Small intestine (tissue), 7 donors: Measurements from ENCODE around the gene TUBA1A. TPM values are rescaled to one million over a fixed set of nuclear protein-coding genes. Genes with fewer than 3 reads are reported as not detected.
A peak's percentile ranks its signal among the peaks of the same experiment; 100 is the strongest.
"Not testable (repeated sequence)": the region's sequence is repeated elsewhere in the genome, so short reads cannot be mapped to it uniquely, and the experiment has no call there.

Source experiments
- DNase-seq, 2 donors: peaks; one replicate each; pipeline versions ENCODE4 v3.0.0 to v3.0.0-alpha.2; 2013
- FAIRE-seq: peaks from 2 replicates; lab custom pipeline; 2012; peaks lifted over from hg19 to GRCh38; lab: Jason Lieb, UNC
- H3K27ac ChIP-seq, 3 donors: one replicate each; pipeline ENCODE4 v1.5.1; 2013; ENCODE audit warnings: low read length in 2 of 3, mild to moderate bottlenecking in 2 of 3, control low read depth in 1 of 3, inconsistent platforms in 1 of 3, low read depth in 1 of 3, moderate library complexity in 1 of 3
- H3K27me3 ChIP-seq, 3 donors: one replicate each; pipeline ENCODE4 v1.6.1; 2013; ENCODE audit warnings: low read length in 3 of 3, inconsistent platforms in 1 of 3; ENCODE audit not compliant: control insufficient read depth in 3 of 3, insufficient read depth in 3 of 3
- H3K36me3 ChIP-seq, 3 donors: one replicate each; pipeline ENCODE4 v1.6.1; 2013; ENCODE audit warnings: low read length in 3 of 3, inconsistent platforms in 1 of 3, low read depth in 1 of 3, mild to moderate bottlenecking in 1 of 3, moderate library complexity in 1 of 3; ENCODE audit not compliant: control insufficient read depth in 3 of 3, insufficient read depth in 2 of 3
- H3K4me1 ChIP-seq, 3 donors: one replicate each; pipeline ENCODE4 v1.6.1; 2013; ENCODE audit warnings: low read length in 2 of 3, inconsistent platforms in 1 of 3, low read depth in 1 of 3, mild to moderate bottlenecking in 1 of 3, moderate library complexity in 1 of 3; ENCODE audit not compliant: control insufficient read depth in 3 of 3, insufficient read depth in 2 of 3
- H3K4me3 ChIP-seq, 3 donors: one replicate each; pipeline ENCODE4 v1.5.1; 2013; ENCODE audit warnings: low read length in 3 of 3, control low read depth in 1 of 3, inconsistent platforms in 1 of 3, low read depth in 1 of 3, mild to moderate bottlenecking in 1 of 3, moderate library complexity in 1 of 3
- H3K9me3 ChIP-seq, 2 donors: one replicate each; pipeline ENCODE4 v1.6.1; 2013; ENCODE audit warnings: low read depth in 1 of 2, low read length in 1 of 2; ENCODE audit not compliant: control insufficient read depth in 2 of 2, insufficient read depth in 1 of 2
- WGBS, 3 donors: extraction: QIAGEN DNeasy Blood & Tissue Kit; methylation state at CpG; one replicate each; pipeline ENCODE4 v1.1.7; 2013; 5-methylcytosine and 5-hydroxymethylcytosine counted together
- polyA plus RNA-seq, 4 donors: library from polyadenylated mRNA; stranded (reverse) in 3 of 4; unstranded in 1 of 4; fragments of 200-250 nt in 3 of 4; fragments of 120-200 nt in 1 of 4; gene quantifications; one replicate each; pipeline versions ENCODE4 v1.2.1 to v1.2.3, GENCODE V29; 2013
- donor health status: healthy with polysubstance abuse.
- donor health status: control.
- donor health status: control.
- donor health status: Bipolar disorder and iron deficiency.
- donor health status: healthy.

TUBA1A gene
- polyA plus RNA-seq, 4 donors, result 9.8 to 158 (median 73.6) TPM

- Histone ChIP-seq H3K27ac (no peak overlapping the region), H3K36me3 (no peaks in the 10 kb centered on the region), H3K27me3 (no peaks in the 10 kb centered on the region), H3K4me1 (peaks cover 0 to 5% (median 0%) of the 10 kb centered on the region in 3 donors), H3K4me3 (no peak overlapping the region), H3K9me3 (no peaks in the 10 kb centered on the region)
- WGBS, 3 donors, result 66 to 73% (median 71%) methylated on average over 5 of the region's 5 CpGs
- no peak for FAIRE-seq
- DNase-seq, result no peak
These were observed 8.4 kb upstream of the TUBA1A start for GRCh38 chr12:49197256-49197655.

GRCh38 chr12:49195736-49196135 is 6.9 kb upstream of the TUBA1A start:
- no peak overlapping the region for H3K27ac ChIP-seq
- no peak for FAIRE-seq

DNA sequence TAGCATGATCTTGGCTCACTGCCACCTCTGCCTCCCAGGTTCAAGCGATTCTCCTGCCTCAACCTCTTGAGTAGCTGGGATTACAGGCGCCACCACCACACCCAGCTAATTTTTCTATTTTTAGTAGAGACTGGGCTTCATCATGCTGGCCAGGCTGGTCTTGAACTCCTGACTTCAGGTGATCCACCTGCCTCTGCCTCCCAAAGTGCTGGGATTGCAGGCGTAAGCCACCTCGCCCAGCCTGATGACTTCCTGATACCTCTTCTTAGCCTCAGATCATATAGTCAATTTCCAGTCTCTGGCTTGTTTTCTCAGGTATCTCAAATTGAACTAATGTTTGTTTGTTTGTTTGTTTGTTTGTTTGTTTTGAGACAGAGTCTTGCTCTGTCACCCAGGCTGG is 4.9 kb upstream of the TUBA1A start:
- not testable (repeated sequence) for H3K36me3 ChIP-seq, FAIRE-seq, H3K4me3 ChIP-seq, H3K27me3 ChIP-seq, H3K27ac ChIP-seq, DNase-seq, H3K4me1 ChIP-seq, H3K9me3 ChIP-seq
- WGBS, 3 donors, result 83 to 95% (median 88%) methylated on average over 4 of the region's 4 CpGs

More at GRCh38 chr12:49195736-49196135, 6.9 kb upstream of the TUBA1A start:
- H3K27me3 ChIP-seq, result no peaks in the 10 kb centered on the region
- H3K9me3 ChIP-seq, result no peaks in the 10 kb centered on the region
- no peaks in the 10 kb centered on the region for H3K4me1 ChIP-seq
- H3K36me3 ChIP-seq, result no peaks in the 10 kb centered on the region
- DNase-seq, result no peak
- no peak overlapping the region for H3K4me3 ChIP-seq
- WGBS, 3 donors, result 75 to 82% (median 78%) methylated on average over 3 of the region's 3 CpGs

- not testable (repeated sequence) for DNase-seq, H3K4me3 ChIP-seq, H3K36me3 ChIP-seq, H3K9me3 ChIP-seq, H3K27ac ChIP-seq, H3K4me1 ChIP-seq, FAIRE-seq
- 92 to 93% (median 92%) methylated on average over 6 of the region's 6 CpGs for WGBS, 3 donors
- H3K27me3 ChIP-seq, result peaks cover 0 to 17% (median 0%) of the 10 kb centered on the region in 3 donors
These were observed 2.6 kb upstream of the TUBA1A start for GRCh38 chr12:49191498-49191897.

DNA sequence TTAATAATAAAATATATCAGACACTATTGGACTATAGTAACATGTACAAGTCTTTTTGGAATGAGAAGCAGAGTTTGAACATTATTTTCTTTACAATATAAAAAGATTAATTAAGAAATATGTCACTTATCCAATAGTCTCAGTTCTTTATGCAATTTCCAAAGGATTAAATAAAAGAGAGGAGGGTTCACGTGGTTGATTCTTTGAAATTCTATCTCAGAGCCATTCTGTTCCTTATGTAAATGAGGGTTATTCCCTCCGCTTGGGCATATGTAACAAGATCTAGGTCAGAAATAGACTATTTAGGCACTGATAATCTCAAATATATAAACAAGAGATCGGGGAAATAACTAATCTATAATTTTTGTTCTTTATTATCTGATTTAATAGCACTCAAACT is 2.1 kb upstream of the TUBA1A start:
- no peak for FAIRE-seq
- no peak for DNase-seq
- peaks cover 0 to 17% (median 0%) of the 10 kb centered on the region in 3 donors for H3K27me3 ChIP-seq
- H3K36me3 ChIP-seq, result peaks cover 0 to 6% (median 0%) of the 10 kb centered on the region in 3 donors
- WGBS, 3 donors, result 68 to 82% (median 70%) methylated on average over 3 of the region's 3 CpGs
- H3K4me1 ChIP-seq, result no peaks in the 10 kb centered on the region
- H3K9me3 ChIP-seq, result no peaks in the 10 kb centered on the region
- H3K27ac ChIP-seq, result no peak overlapping the region
- H3K4me3 ChIP-seq, result no peak overlapping the region

- no peak for DNase-seq
- 53 to 79% (median 74%) methylated on average over 12 of the region's 12 CpGs for WGBS, 3 donors
These were observed 1.1 kb upstream of the TUBA1A start for GRCh38 chr12:49189731-49190716.

DNA sequence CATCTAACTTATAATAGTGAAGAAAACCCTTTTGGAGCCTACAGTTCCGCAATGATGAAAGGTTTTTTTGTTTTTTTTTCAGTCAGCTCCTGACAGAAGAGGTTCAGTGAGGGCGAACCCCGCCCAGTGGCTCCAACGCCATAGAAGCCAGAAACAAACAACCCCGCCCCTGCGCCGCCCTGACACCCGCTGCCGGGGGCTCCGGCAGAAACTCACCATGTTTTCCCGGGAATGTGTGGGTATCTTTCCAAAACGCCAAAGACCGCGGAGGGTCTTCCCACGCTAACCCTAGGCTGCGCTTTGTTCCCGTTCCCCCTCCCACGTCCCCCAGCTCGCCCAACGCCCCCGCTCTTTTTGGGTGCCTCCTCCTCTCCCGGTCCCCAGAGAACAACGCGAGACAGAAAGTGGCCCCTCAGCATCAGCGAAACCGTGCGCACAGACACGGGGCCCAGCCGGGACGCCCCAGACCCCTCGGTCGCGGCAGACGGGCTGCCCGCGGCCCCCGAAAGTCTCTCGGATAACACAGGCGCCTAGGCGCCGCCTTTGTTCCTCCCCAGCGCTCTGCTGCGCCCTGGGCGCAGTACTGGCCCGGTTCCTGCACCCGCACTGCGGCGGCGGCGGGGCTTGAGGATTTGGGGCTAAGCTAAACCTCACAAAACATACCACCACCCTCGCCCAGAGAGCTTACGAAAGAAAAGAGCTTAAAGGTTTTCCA is 522 bp downstream of the TUBA1A start:
- peak overlapping the region; percentile 79 to 100 (median 93) for H3K27ac ChIP-seq
- peak; percentile 58 to 77 for DNase-seq
- peaks cover 0 to 8% (median 0%) of the 10 kb centered on the region in 3 donors for H3K36me3 ChIP-seq
- no peaks in the 10 kb centered on the region for H3K9me3 ChIP-seq
- H3K27me3 ChIP-seq, result peaks cover 0 to 17% (median 0%) of the 10 kb centered on the region in 3 donors
- peak overlapping the region; percentile 57 to 97 (median 66) for H3K4me3 ChIP-seq
- H3K4me1 ChIP-seq, result no peaks in the 10 kb centered on the region
- FAIRE-seq, result no peak
- 0 to 1% (median 0%) methylated on average over 50 to 52 of the region's 52 CpGs for WGBS, 3 donors

More at GRCh38 chr12:49189731-49190716, 1.1 kb upstream of the TUBA1A start:
- no peaks in the 10 kb centered on the region for H3K9me3 ChIP-seq
- peaks cover 0 to 17% (median 0%) of the 10 kb centered on the region in 3 donors for H3K27me3 ChIP-seq
- peaks cover 0 to 8% (median 0%) of the 10 kb centered on the region in 3 donors for H3K36me3 ChIP-seq
- peak overlapping the region in 1 of 3 donors; percentile 97 for H3K4me3 ChIP-seq
- FAIRE-seq, result no peak
- no peaks in the 10 kb centered on the region for H3K4me1 ChIP-seq
- peak overlapping the region in 2 of 3 donors; percentile 93 to 100 for H3K27ac ChIP-seq

- H3K27ac ChIP-seq, result peak overlapping the region in 1 of 3 donors; percentile 100
- DNase-seq (peak in 1 of 2 donors; percentile 20), FAIRE-seq (no peak)
- WGBS, 3 donors, result 27 to 41% (median 35%) methylated on average over 5 of the region's 5 CpGs
- no peaks in the 10 kb centered on the region for H3K9me3 ChIP-seq
- H3K4me3 ChIP-seq, result peak overlapping the region in 1 of 3 donors; percentile 97
- H3K4me1 ChIP-seq, result no peaks in the 10 kb centered on the region
- peaks cover 0 to 17% (median 0%) of the 10 kb centered on the region in 3 donors for H3K27me3 ChIP-seq
- H3K36me3 ChIP-seq, result peaks cover 0 to 8% (median 0%) of the 10 kb centered on the region in 3 donors
These were observed 1.7 kb downstream of the TUBA1A start for GRCh38 chr12:49187184-49187583.
